PC-9 (cell line): ENCODE data around the gene GRIP1. TPM values are rescaled to one million over a fixed set of nuclear protein-coding genes. Genes with fewer than 3 reads are reported as not detected.
A peak's percentile ranks its signal among the peaks of the same experiment; 100 is the strongest.

ENCODE experiments used
- BruUV-seq: library from RNA; stranded (reverse); fragments of 400-500 nt; replicated peaks from 2 replicates; lab custom pipeline; 2021; lab: Mats Ljungman, UMichigan
- CTCF ChIA-PET: fragments of 300-600 bp; sonication (Branson Sonifier 250); formaldehyde crosslinking; loops from one replicate; lab custom pipeline; 2022; ENCODE audit warnings: antibody characterized with exemption; lab: Charles Lee
- POLR2A ChIA-PET: fragments of 300-600 bp; sonication (Branson Sonifier 250); formaldehyde crosslinking; loops from one replicate; lab custom pipeline; 2022; ENCODE audit warnings: antibody characterized with exemption; ENCODE audit not compliant: unreplicated experiment; lab: Charles Lee
- DNase-seq, 2 experiments: peaks; one replicate each; pipeline versions ENCODE4 v3.0.0 to v3.0.0-alpha.2; 2015 to 2022; ENCODE audit warnings: mixed read lengths in 1 of 2
- H2AFZ ChIP-seq: fragments of 200-600 bp; sonication (generic); 2 replicates; pipeline ENCODE4 v1.8.1; 2017; ENCODE audit warnings: antibody characterized with exemption
- H3F3A ChIP-seq: fragments of 200-600 bp; sonication (generic); 2 replicates; pipeline ENCODE4 v1.8.1; 2017; ENCODE audit warnings: antibody characterized with exemption, mild to moderate bottlenecking, low read depth; ENCODE audit not compliant: insufficient read depth
- H3K27ac ChIP-seq: fragments of 200-600 bp; sonication (generic); 2 replicates; pipeline ENCODE4 v1.6.1; 2016; ENCODE audit warnings: mixed run types
- H3K27me3 ChIP-seq: fragments of 200-600 bp; sonication (generic); 2 replicates; pipeline ENCODE4 v1.6.1; 2016; ENCODE audit warnings: low read depth, mixed run types; ENCODE audit not compliant: insufficient read depth
- H3K36me3 ChIP-seq: fragments of 200-600 bp; sonication (generic); 2 replicates; pipeline ENCODE4 v1.6.1; 2016; ENCODE audit warnings: low read depth, mixed run types
- H3K4me1 ChIP-seq: fragments of 200-600 bp; sonication (generic); replicated peaks from 2 replicates; pipeline ENCODE4 v1.6.1; 2016; ENCODE audit warnings: mixed run types; ENCODE audit not compliant: insufficient read depth
- H3K4me2 ChIP-seq: fragments of 200-600 bp; sonication (generic); 2 replicates; pipeline ENCODE4 v1.6.1; 2017; ENCODE audit warnings: mixed run types
- H3K4me3 ChIP-seq: fragments of 200-600 bp; sonication (generic); 2 replicates; pipeline ENCODE4 v1.6.1; 2016; ENCODE audit warnings: mixed run types
- H3K79me2 ChIP-seq: fragments of 200-600 bp; sonication (generic); 2 replicates; pipeline ENCODE4 v1.6.1; 2017; ENCODE audit warnings: low read depth, mixed run types
- H3K9me2 ChIP-seq: fragments of 200-600 bp; sonication (generic); 2 replicates; pipeline ENCODE4 v1.8.1; 2017; ENCODE audit warnings: mild to moderate bottlenecking; ENCODE audit not compliant: insufficient read depth
- H3K9me3 ChIP-seq: fragments of 200-600 bp; sonication (generic); 2 replicates; pipeline ENCODE4 v1.8.1; 2016; ENCODE audit warnings: low read depth; ENCODE audit not compliant: insufficient read depth
- H4K20me1 ChIP-seq: fragments of 200-600 bp; sonication (generic); 2 replicates; pipeline ENCODE4 v1.8.1; 2017; ENCODE audit not compliant: insufficient read depth
- CTCF ChIP-seq: fragments of 200-600 bp; sonication (generic); conservative IDR thresholded peaks from 2 replicates; pipeline ENCODE4 v1.6.1; 2017; ENCODE audit warnings: mixed run types, antibody characterized with exemption, mild to moderate bottlenecking, moderate library complexity
- EZH2 ChIP-seq: fragments of 200-600 bp; sonication (generic); IDR thresholded peaks from 2 replicates; pipeline ENCODE4 v1.8.0; 2017; ENCODE audit warnings: antibody characterized with exemption, low read depth
- intact Hi-C: fragments of 100-400 bp; cut with micrococcal nuclease; formaldehyde crosslinking; loops from one replicate; pipeline ENCODE4 v1.10.0; 2022; ENCODE audit not compliant: unreplicated experiment
- total RNA-seq: library from RNA; stranded (reverse); gene quantifications from 2 replicates; pipeline ENCODE4 v1.2.3, GENCODE V29; 2021

The GRIP1 gene
- total RNA-seq, 1 experiment from 2014 or later = 16.0 TPM

GRCh38 chr12:66538970-66539369 is 139.9 kb downstream of the GRIP1 start:
- no peaks in the 10 kb centered on the region for H3K27me3 ChIP-seq
- no peak overlapping the region for H2AFZ ChIP-seq
- no peak overlapping the region for H3K4me2 ChIP-seq
- no peaks in the 10 kb centered on the region; the same call in 1 of the 2 replicates for H3K4me1 ChIP-seq
- H3K9me3 ChIP-seq = no peaks in the 10 kb centered on the region; the same call in 1 of the 2 replicates
- BruUV-seq = no TSS peak
- no peaks in the 10 kb centered on the region for H3K36me3 ChIP-seq
- H3K27ac ChIP-seq = no peak overlapping the region
- TF ChIP-seq EZH2 (no peak), CTCF (no peak)
- intact Hi-C loops = no loop called here
- H4K20me1 ChIP-seq = no peaks in the 10 kb centered on the region
- ChIA-PET POLR2A (interaction anchor here (0.6 kb wide), 1 partner anchor 916 kb away, joined by 4 read pairs; no protein-coding TSS in a partner anchor), CTCF (no interaction called here)
- no peaks in the 10 kb centered on the region for H3K79me2 ChIP-seq
- no peaks in the 10 kb centered on the region for H3K9me2 ChIP-seq
- peak in 1 of 2 experiments; percentile 34 for DNase-seq
- no peaks in the 10 kb centered on the region for H3F3A ChIP-seq
- no peak overlapping the region for H3K4me3 ChIP-seq

DNA sequence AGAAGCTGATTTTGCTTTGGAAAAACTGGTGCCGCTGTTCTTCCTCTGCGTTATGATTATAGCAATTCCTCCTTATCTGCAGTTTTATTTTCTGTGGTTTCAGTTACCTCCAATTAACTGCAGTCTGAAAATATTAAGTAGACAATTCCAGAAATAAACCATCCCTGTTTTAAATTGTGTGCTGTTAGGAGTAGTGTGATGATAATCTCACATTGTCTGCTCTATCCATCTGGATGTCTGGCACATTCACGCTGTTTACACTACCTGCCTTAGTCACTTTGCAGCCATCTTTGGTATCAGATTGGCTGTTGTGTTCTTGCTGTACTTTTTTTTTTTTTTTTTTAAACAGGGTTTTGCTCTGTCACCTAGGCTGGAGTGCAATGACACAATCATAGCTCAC is 141.0 kb downstream of the GRIP1 start:
- no peaks in the 10 kb centered on the region for H3K79me2 ChIP-seq
- TF ChIP-seq CTCF = no peak
- no peak for TF ChIP-seq EZH2
- no peaks in the 10 kb centered on the region for H3F3A ChIP-seq
- no peak for DNase-seq
- H3K27me3 ChIP-seq = no peaks in the 10 kb centered on the region
- ChIA-PET POLR2A (interaction anchor here (0.6 kb wide), 1 partner anchor 146 kb away, joined by 16 read pairs; no protein-coding TSS in a partner anchor), CTCF (no interaction called here)
- H3K4me1 ChIP-seq = no peaks in the 10 kb centered on the region; the same call in 1 of the 2 replicates
- H3K36me3 ChIP-seq = no peaks in the 10 kb centered on the region
- no peak overlapping the region for H3K4me2 ChIP-seq
- no peaks in the 10 kb centered on the region for H4K20me1 ChIP-seq
- no peak overlapping the region for H2AFZ ChIP-seq
- no peak overlapping the region for H3K27ac ChIP-seq
- H3K4me3 ChIP-seq = no peak overlapping the region
- no peaks in the 10 kb centered on the region for H3K9me2 ChIP-seq
- intact Hi-C loops = no loop called here
- no TSS peak for BruUV-seq
- H3K9me3 ChIP-seq = no peaks in the 10 kb centered on the region; the same call in 1 of the 2 replicates

GRCh38 chr12:66533767-66534166 is 145.1 kb downstream of the GRIP1 start:
- Histone ChIP-seq H3K27me3 (no peaks in the 10 kb centered on the region), H3K27ac (no peak overlapping the region), H3F3A (no peaks in the 10 kb centered on the region), H3K9me3 (no peaks in the 10 kb centered on the region; the same call in none of the 2 replicates), H2AFZ (no peak overlapping the region), H3K4me1 (no peaks in the 10 kb centered on the region), H3K36me3 (no peaks in the 10 kb centered on the region), H3K4me3 (no peak overlapping the region), H3K9me2 (no peaks in the 10 kb centered on the region), H3K79me2 (no peaks in the 10 kb centered on the region), H4K20me1 (no peaks in the 10 kb centered on the region), H3K4me2 (no peak overlapping the region)
- ChIA-PET POLR2A (no interaction called here), CTCF (interaction anchor here (0.7 kb wide), 1 partner anchor 152 kb away, joined by 10 read pairs; no protein-coding TSS in a partner anchor)
- TF ChIP-seq EZH2 (no peak), CTCF (no peak)
- DNase-seq = no peak
- no TSS peak for BruUV-seq
- intact Hi-C loops = no loop called here
